GM21367 (cell line): ENCODE data around the gene PTGER1.

Source experiments
- ATAC-seq: cut with Tn5 transposase; IDR thresholded peaks from one replicate; pipeline ENCODE4 v1.9.1; 2021; ENCODE audit not compliant: unreplicated experiment

Gene PTGER1

GRCh38 chr19:14442891-14443631, 32.1 kb downstream of the PTGER1 start:
- ATAC-seq: no peak

GRCh38 chr19:14441041-14441938, 33.9 kb downstream of the PTGER1 start:
- ATAC-seq: no peak

- ATAC-seq: peak; percentile 49
Measured at GRCh38 chr19:14440049-14440448, 35.1 kb downstream of the PTGER1 start.

- ATAC-seq: no peak
Measured at GRCh38 chr19:14439014-14439413, 36.1 kb downstream of the PTGER1 start.

- no peak for ATAC-seq
Measured at GRCh38 chr19:14437578-14438140, 37.5 kb downstream of the PTGER1 start.

- ATAC-seq: no peak
Measured at GRCh38 chr19:14435320-14436050, 39.7 kb downstream of the PTGER1 start.

- ATAC-seq: no peak
Measured at GRCh38 chr19:14434543-14435319, 40.4 kb downstream of the PTGER1 start.

- ATAC-seq: no peak
Measured at GRCh38 chr19:14433554-14434501, 41.3 kb downstream of the PTGER1 start.

GRCh38 chr19:14432791-14433553, 42.2 kb downstream of the PTGER1 start, which contains the start of gene PKN1:
TSS of gene PKN1 (plus strand) at chr19:14433306. CDS start at chr19:14433522, 216 bp downstream.
- no peak for ATAC-seq

- ATAC-seq: no peak
Measured at GRCh38 chr19:14430712-14431111, 44.4 kb downstream of the PTGER1 start.

- ATAC-seq: no peak
Measured at GRCh38 chr19:14428882-14429416, 46.2 kb downstream of the PTGER1 start.

- no peak for ATAC-seq
Measured at GRCh38 chr19:14427461-14427860, 47.7 kb downstream of the PTGER1 start.

- ATAC-seq: no peak
Measured at GRCh38 chr19:14425696-14426138, 49.4 kb downstream of the PTGER1 start.
